ENCODE results near the gene ARL6.
"Not testable (repeated sequence)": the region's sequence is repeated elsewhere in the genome, so short reads cannot be mapped to it uniquely, and the experiment has no call there.

The ARL6 gene

GRCh38 chr3:97821287-97821773 is 56.8 kb downstream of the ARL6 start:
- DNase-seq (ENCODE audit: extremely low read depth in 1 of 2, low read depth in 1 of 2) = peak in 1 of 2 donors; percentile 25

- peak; percentile 35 to 74 for DNase-seq (ENCODE audit: extremely low read depth in 1 of 2, low read depth in 1 of 2)
Measured at GRCh38 chr3:97821774-97822358, 57.3 kb downstream of the ARL6 start, which contains the start of gene CRYBG3. CRYBG3 (plus strand) TSS chr3:97822011; CDS start chr3:97822207, 196 bp downstream.

- DNase-seq (ENCODE audit: extremely low read depth in 1 of 2, low read depth in 1 of 2) = peak in 1 of 2 donors; percentile 0
Measured at GRCh38 chr3:97822359-97822775, 57.8 kb downstream of the ARL6 start.

- DNase-seq (ENCODE audit: extremely low read depth in 1 of 2, low read depth in 1 of 2) = no peak
Measured at GRCh38 chr3:97823046-97824004, 58.8 kb downstream of the ARL6 start.

- no peak for DNase-seq (ENCODE audit: extremely low read depth in 1 of 2, low read depth in 1 of 2)
Measured at GRCh38 chr3:97825101-97825500, 60.5 kb downstream of the ARL6 start.

GRCh38 chr3:97827741-97828471 is 63.3 kb downstream of the ARL6 start:
- DNase-seq (ENCODE audit: extremely low read depth in 1 of 2, low read depth in 1 of 2) = no peak

GRCh38 chr3:97829198-97829597 is 64.6 kb downstream of the ARL6 start:
- no peak for DNase-seq (ENCODE audit: extremely low read depth in 1 of 2, low read depth in 1 of 2)

GRCh38 chr3:97830638-97831037 is 66.1 kb downstream of the ARL6 start:
- no peak for DNase-seq (ENCODE audit: extremely low read depth in 1 of 2, low read depth in 1 of 2)

GRCh38 chr3:97831140-97831539 is 66.6 kb downstream of the ARL6 start:
- no peak for DNase-seq (ENCODE audit: extremely low read depth in 1 of 2, low read depth in 1 of 2)

- not testable (repeated sequence) for DNase-seq (ENCODE audit: extremely low read depth in 1 of 2, low read depth in 1 of 2)
Measured at GRCh38 chr3:97833184-97833583, 68.6 kb downstream of the ARL6 start.

GRCh38 chr3:97835761-97836160 is 71.2 kb downstream of the ARL6 start:
- no peak for DNase-seq (ENCODE audit: extremely low read depth in 1 of 2, low read depth in 1 of 2)

- DNase-seq (ENCODE audit: extremely low read depth in 1 of 2, low read depth in 1 of 2) = no peak
Measured at GRCh38 chr3:97838393-97838792, 73.8 kb downstream of the ARL6 start.

GRCh38 chr3:97839944-97840343 is 75.4 kb downstream of the ARL6 start:
- DNase-seq (ENCODE audit: extremely low read depth in 1 of 2, low read depth in 1 of 2) = no peak

- DNase-seq (ENCODE audit: extremely low read depth in 1 of 2, low read depth in 1 of 2) = no peak
Measured at GRCh38 chr3:97841304-97841703, 76.7 kb downstream of the ARL6 start.

- no peak for DNase-seq (ENCODE audit: extremely low read depth in 1 of 2, low read depth in 1 of 2)
Measured at GRCh38 chr3:97841956-97842355, 77.4 kb downstream of the ARL6 start.

- no peak for DNase-seq (ENCODE audit: extremely low read depth in 1 of 2, low read depth in 1 of 2)
Measured at GRCh38 chr3:97848779-97849178, 84.2 kb downstream of the ARL6 start.
